Measurements from ENCODE around the gene WSB1. TPM values are rescaled to one million over a fixed set of nuclear protein-coding genes. Genes with fewer than 3 reads are reported as not detected.

The WSB1 gene
- total and polyA plus RNA-seq, 9 donors = 98.9 to 249 (median 145) TPM

Other genes starting within 250 kb of the WSB1 start
- 43.3 TPM for gene KSR1, start 162.3 kb downstream of the WSB1 start, total RNA-seq
- 100 to 1,000 TPM in 1 of 8 donors, 10 to 100 TPM in 7; 59.5 to 112 (median 73.3) TPM for gene KSR1, start 162.3 kb downstream of the WSB1 start, polyA plus RNA-seq (ENCODE audit: insufficient read depth in 1 of 8, insufficient read length in 8 of 8, low replicate concordance in 1 of 8)

All from muscle of leg (tissue), 9 donors.